Erythroblast (primary cell): ENCODE results near the gene FILIP1L.

Experiments used
- GATA1 ChIP-seq: IDR thresholded peaks from 2 replicates; pipeline ENCODE4 v1.6.1; 2011; ENCODE audit warnings: low read depth, mild to moderate bottlenecking, control low read depth, low read length, moderate library complexity
- POLR2A ChIP-seq: IDR thresholded peaks from 2 replicates; pipeline ENCODE4 v1.6.1; 2011; ENCODE audit warnings: mild to moderate bottlenecking, low read length

- TF ChIP-seq POLR2A (no peak), GATA1 (no peak)
These were observed 311.0 kb downstream of the FILIP1L start for GRCh38 chr3:99803297-99803696.
